Choroid plexus epithelial cell (primary cell): ENCODE results near the gene SLF2.

Source experiments
- DNase-seq: peaks from one replicate; pipeline ENCODE4 v3.0.0-alpha.2; 2010; ENCODE audit warnings: low read depth
- H3K4me3 ChIP-seq: 2 replicates; pipeline ENCODE4 v1.5.1; 2011; ENCODE audit warnings: low read depth, mild to moderate bottlenecking, control low read depth, low read length, moderate library complexity
- CTCF ChIP-seq: conservative IDR thresholded peaks from 2 replicates; pipeline ENCODE4 v1.5.1; 2011; ENCODE audit warnings: low read depth, mild to moderate bottlenecking, control low read depth, inconsistent platforms, low read length, moderate library complexity

Gene SLF2

GRCh38 chr10:100930368-100930767 lies 17.6 kb downstream of the SLF2 start:
- no peak overlapping the region for H3K4me3 ChIP-seq
- peak; percentile 20 for DNase-seq
- peak; percentile 33 for TF ChIP-seq CTCF

GRCh38 chr10:100934084-100934659 lies 21.4 kb downstream of the SLF2 start:
- no peak overlapping the region for H3K4me3 ChIP-seq
- TF ChIP-seq CTCF = peak; percentile 67
- DNase-seq = peak; percentile 50

GRCh38 chr10:100939763-100940344 lies 27.1 kb downstream of the SLF2 start:
- DNase-seq = peak; percentile 44
- no peak overlapping the region for H3K4me3 ChIP-seq
- no peak for TF ChIP-seq CTCF

- no peak for TF ChIP-seq CTCF
- DNase-seq = no peak
- no peak overlapping the region for H3K4me3 ChIP-seq
Measured at GRCh38 chr10:100942229-100942628, 29.5 kb downstream of the SLF2 start.

GRCh38 chr10:100943508-100943907 lies 30.7 kb downstream of the SLF2 start:
- no peak overlapping the region for H3K4me3 ChIP-seq
- no peak for DNase-seq
- TF ChIP-seq CTCF = no peak

GRCh38 chr10:100945754-100946153 lies 33.0 kb downstream of the SLF2 start:
- no peak for TF ChIP-seq CTCF

GRCh38 chr10:100948916-100949315 lies 36.2 kb downstream of the SLF2 start:
- TF ChIP-seq CTCF = no peak
- DNase-seq = no peak
- no peak overlapping the region for H3K4me3 ChIP-seq

More at GRCh38 chr10:100945754-100946153, 33.0 kb downstream of the SLF2 start:
- no peak for DNase-seq
- no peak overlapping the region for H3K4me3 ChIP-seq
